ENCODE data around the gene CYGB. TPM values are rescaled to one million over a fixed set of nuclear protein-coding genes. Genes with fewer than 3 reads are reported as not detected.
"Not testable (repeated sequence)": the region's sequence is repeated elsewhere in the genome, so short reads cannot be mapped to it uniquely, and the experiment has no call there.

Gene CYGB
- total RNA-seq, 1 donor from 2014 or later = 0.46 TPM

DNA sequence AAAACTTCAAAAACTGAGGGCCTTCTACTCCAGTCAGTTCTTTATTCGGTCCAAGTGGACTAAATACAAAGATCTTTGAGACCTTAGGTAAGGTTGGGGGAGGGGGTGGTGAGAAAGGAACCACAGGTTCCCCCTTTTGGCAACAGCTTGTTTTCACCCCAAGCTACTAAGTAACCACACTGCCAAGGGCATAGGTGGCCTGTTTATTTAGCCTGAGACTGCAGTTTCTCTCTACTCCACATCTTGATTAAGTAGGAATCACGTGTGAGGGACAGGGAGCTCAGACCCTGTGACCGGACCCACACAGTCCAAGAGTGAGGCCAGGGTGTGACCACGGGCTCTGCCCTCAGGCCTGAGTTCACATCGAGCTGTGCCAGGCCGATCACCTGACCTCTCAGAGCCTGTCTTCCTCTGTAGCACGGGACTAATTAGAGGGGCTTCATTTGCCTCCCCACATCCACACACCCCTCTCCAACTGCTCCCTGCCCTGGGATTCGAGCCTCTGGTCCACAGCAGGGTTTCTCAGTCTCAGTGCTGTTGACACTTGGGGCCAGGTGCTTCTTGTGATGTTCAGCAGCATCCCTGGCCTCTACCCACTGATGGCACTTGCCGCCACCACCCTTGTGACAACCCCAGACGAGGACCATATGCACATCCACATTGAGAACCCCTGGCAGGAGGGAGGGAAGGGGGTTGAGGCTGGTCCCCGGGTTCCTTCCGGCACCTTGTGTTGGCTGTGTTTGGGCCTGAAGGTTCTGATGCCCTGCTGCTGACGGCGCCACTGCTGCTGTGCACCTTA lies 30.3 kb upstream of the CYGB start:
- H3K27me3 Mint-ChIP-seq = no peaks in the 10 kb centered on the region
- TF ChIP-seq, protein P1, sequence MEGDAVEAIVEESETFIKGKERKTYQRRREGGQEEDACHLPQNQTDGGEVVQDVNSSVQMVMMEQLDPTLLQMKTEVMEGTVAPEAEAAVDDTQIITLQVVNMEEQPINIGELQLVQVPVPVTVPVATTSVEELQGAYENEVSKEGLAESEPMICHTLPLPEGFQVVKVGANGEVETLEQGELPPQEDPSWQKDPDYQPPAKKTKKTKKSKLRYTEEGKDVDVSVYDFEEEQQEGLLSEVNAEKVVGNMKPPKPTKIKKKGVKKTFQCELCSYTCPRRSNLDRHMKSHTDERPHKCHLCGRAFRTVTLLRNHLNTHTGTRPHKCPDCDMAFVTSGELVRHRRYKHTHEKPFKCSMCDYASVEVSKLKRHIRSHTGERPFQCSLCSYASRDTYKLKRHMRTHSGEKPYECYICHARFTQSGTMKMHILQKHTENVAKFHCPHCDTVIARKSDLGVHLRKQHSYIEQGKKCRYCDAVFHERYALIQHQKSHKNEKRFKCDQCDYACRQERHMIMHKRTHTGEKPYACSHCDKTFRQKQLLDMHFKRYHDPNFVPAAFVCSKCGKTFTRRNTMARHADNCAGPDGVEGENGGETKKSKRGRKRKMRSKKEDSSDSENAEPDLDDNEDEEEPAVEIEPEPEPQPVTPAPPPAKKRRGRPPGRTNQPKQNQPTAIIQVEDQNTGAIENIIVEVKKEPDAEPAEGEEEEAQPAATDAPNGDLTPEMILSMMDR (IDR thresholded peaks at IDR 0.05; ENCODE audit: unreplicated experiment) = no peak
- no peak overlapping the region for H3K27ac Mint-ChIP-seq
- no peak overlapping the region for H3K4me3 Mint-ChIP-seq (ENCODE audit: low read depth)
- H3K9me3 Mint-ChIP-seq (ENCODE audit: low read depth) = no peaks in the 10 kb centered on the region
- no peak for DNase-seq (ENCODE audit: low spot score, unreplicated experiment)
- peaks cover 9% of the 10 kb centered on the region for H3K36me3 Mint-ChIP-seq (ENCODE audit: insufficient read depth)
- H3K4me1 Mint-ChIP-seq (ENCODE audit: low read depth) = peaks cover 20% of the 10 kb centered on the region

- Mint-ChIP-seq H3K4me3 (ENCODE audit: low read depth) (no peak overlapping the region), H3K9me3 (ENCODE audit: low read depth) (no peaks in the 10 kb centered on the region), H3K27ac (peak overlapping the region; percentile 50), H3K36me3 (ENCODE audit: insufficient read depth) (peaks cover 11% of the 10 kb centered on the region), H3K4me1 (ENCODE audit: low read depth) (peaks cover 20% of the 10 kb centered on the region), H3K27me3 (no peaks in the 10 kb centered on the region)
- TF ChIP-seq, protein P1 (IDR thresholded peaks at IDR 0.05; ENCODE audit: unreplicated experiment) = no peak
- DNase-seq (ENCODE audit: low spot score, unreplicated experiment) = no peak
Measured at GRCh38 chr17:76566988-76567431, 29.5 kb upstream of the CYGB start.

- Mint-ChIP-seq H3K27ac (no peak overlapping the region), H3K27me3 (no peaks in the 10 kb centered on the region), H3K9me3 (ENCODE audit: low read depth) (no peaks in the 10 kb centered on the region), H3K4me3 (ENCODE audit: low read depth) (no peak overlapping the region), H3K4me1 (ENCODE audit: low read depth) (peaks cover 22% of the 10 kb centered on the region), H3K36me3 (ENCODE audit: insufficient read depth) (peaks cover 15% of the 10 kb centered on the region)
- TF ChIP-seq, protein P1 (IDR thresholded peaks at IDR 0.05; ENCODE audit: unreplicated experiment) = no peak
- no peak for DNase-seq (ENCODE audit: low spot score, unreplicated experiment)
Measured at GRCh38 chr17:76566613-76566943, 29.1 kb upstream of the CYGB start.

- Mint-ChIP-seq H3K36me3 (ENCODE audit: insufficient read depth) (peaks cover 16% of the 10 kb centered on the region), H3K4me1 (ENCODE audit: low read depth) (peaks cover 22% of the 10 kb centered on the region), H3K27me3 (no peaks in the 10 kb centered on the region), H3K9me3 (ENCODE audit: low read depth) (no peaks in the 10 kb centered on the region), H3K27ac (peak overlapping the region; percentile 31), H3K4me3 (ENCODE audit: low read depth) (no peak overlapping the region)
- TF ChIP-seq, protein P1 (IDR thresholded peaks at IDR 0.05; ENCODE audit: unreplicated experiment) = no peak
- DNase-seq (ENCODE audit: low spot score, unreplicated experiment) = no peak
Measured at GRCh38 chr17:76565728-76566612, 28.5 kb upstream of the CYGB start.

DNA sequence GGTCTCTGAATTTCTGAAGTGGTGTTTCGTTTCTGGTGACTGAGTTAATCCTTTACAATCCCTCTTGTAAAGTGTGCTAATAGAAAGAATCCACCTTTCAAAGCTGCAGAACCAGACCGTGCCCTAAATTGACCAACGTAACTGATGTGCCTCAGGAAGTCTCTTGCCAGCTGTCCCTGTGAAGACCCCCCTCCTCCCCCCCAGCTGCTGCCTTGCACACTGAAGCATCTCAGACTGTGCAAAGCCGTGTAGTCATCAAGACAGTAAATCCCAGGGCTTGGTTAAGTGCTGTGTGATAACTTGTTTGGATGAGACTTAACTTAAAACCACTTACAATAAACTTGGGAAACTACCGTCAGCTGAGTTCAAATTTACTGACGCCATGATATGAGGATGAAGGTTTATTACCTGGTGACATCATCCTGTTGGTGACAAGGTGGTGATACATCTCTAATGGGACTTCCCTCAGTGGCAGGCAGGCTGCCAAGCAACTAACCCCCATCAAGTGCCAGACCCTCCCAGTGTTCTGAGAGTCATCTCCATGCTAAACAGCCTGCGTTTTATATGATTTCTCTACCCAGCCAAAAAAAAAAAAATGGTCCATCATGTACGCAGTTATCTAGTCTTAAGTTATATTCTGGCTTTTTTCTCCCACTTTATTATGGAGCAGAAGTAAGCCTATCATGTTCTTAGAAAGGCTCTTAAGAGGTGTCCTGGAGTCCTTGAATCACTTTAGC lies 27.6 kb upstream of the CYGB start:
- peaks cover 18% of the 10 kb centered on the region for H3K36me3 Mint-ChIP-seq (ENCODE audit: insufficient read depth)

DNA sequence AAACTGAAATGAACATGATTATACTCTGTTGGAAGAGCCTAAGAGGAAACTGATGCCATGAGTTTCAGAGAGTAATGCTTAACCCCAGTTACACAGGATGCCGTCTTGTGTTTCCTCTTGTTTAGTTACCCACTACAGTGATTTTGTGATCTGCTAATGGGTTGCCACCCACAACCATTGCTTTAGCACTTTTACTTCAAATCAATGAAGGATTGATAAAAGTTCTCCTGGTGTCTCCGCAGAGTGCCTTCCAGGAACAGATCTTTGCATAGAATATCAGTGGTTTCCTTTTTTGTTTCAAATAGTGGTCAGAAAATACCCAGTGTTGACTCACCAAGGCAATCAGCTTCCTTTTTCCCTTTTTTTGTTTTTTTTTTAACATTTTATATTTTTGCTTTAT lies 25.9 kb upstream of the CYGB start:
- H3K27ac Mint-ChIP-seq; DNase-seq (ENCODE audit: low spot score, unreplicated experiment); H3K4me3 Mint-ChIP-seq (ENCODE audit: low read depth); H3K9me3 Mint-ChIP-seq (ENCODE audit: low read depth); H3K27me3 Mint-ChIP-seq: not testable (repeated sequence)
- Mint-ChIP-seq H3K4me1 (ENCODE audit: low read depth) (peaks cover 31% of the 10 kb centered on the region), H3K36me3 (ENCODE audit: insufficient read depth) (peaks cover 22% of the 10 kb centered on the region)

More for the DNA sequence above, 27.6 kb upstream of the CYGB start:
- DNase-seq (ENCODE audit: low spot score, unreplicated experiment); H3K4me3 Mint-ChIP-seq (ENCODE audit: low read depth); H3K9me3 Mint-ChIP-seq (ENCODE audit: low read depth); H3K27me3 Mint-ChIP-seq: not testable (repeated sequence)
- peak overlapping the region; percentile 31 for H3K27ac Mint-ChIP-seq
- peaks cover 23% of the 10 kb centered on the region for H3K4me1 Mint-ChIP-seq (ENCODE audit: low read depth)

All from progenitor cell of endocrine pancreas (in vitro differentiated cells).